Fibroblast of the aortic adventitia (primary cell): ENCODE results near the gene LRMDA. TPM values are rescaled to one million over a fixed set of nuclear protein-coding genes. Genes with fewer than 3 reads are reported as not detected.

Experiments used
- DNase-seq: peaks from one replicate; pipeline ENCODE4 v3.0.0-alpha.2; 2010; ENCODE audit warnings: low read depth
- H3K4me3 ChIP-seq: 2 replicates; pipeline ENCODE4 v1.5.1; 2011; ENCODE audit warnings: low read depth, mild to moderate bottlenecking, control low read depth, low read length, moderate library complexity
- total RNA-seq: library from RNA; depleted of rRNA; stranded (reverse); fragments of >200 nt; gene quantifications from 2 replicates; pipeline ENCODE4 v1.2.3, GENCODE V29; 2012; ENCODE audit warnings: low replicate concordance
- TF ChIP-seq, protein P1 (sequence below): IDR thresholded peaks from 2 replicates; pipeline ENCODE4 v1.5.1; 2011; ENCODE audit warnings: mild to moderate bottlenecking, low read length, control low read depth, inconsistent platforms; ENCODE audit not compliant: insufficient read depth

The LRMDA gene
- total RNA-seq, 1 donor, result 6.3 TPM

DNA sequence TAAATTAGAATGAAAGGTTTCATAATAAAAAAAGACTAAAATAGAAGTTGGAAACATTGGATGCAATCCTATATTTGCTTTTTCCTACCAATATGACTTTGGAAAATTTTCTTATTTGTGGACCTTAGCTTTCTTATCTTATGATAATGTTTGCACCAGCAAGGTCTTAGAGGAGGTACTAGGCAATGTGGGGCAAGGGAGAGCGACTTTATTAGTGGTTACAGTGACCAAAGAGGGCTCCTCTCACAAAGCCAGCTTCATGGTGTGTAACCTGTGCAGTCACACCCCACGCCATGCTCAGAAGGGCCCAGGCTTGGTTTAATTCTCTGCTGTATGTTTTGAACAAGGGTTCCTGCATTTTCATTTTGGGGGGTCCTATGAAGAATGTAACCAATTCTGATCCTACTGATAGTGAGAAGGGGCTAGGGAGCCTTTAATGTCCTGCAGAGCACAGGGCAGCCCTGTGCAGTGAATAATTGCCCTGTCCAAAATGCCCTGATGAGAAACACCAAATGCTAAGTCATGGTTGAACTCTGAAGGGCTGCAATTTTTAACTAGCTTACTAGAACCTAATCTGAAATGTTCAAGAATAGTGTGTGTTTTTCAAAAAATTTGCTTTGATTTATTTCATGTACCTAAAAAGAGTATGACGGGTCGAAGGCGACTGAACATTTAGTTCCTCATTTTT, 1047.8 kb downstream of the LRMDA start:
- TF ChIP-seq, protein P1, sequence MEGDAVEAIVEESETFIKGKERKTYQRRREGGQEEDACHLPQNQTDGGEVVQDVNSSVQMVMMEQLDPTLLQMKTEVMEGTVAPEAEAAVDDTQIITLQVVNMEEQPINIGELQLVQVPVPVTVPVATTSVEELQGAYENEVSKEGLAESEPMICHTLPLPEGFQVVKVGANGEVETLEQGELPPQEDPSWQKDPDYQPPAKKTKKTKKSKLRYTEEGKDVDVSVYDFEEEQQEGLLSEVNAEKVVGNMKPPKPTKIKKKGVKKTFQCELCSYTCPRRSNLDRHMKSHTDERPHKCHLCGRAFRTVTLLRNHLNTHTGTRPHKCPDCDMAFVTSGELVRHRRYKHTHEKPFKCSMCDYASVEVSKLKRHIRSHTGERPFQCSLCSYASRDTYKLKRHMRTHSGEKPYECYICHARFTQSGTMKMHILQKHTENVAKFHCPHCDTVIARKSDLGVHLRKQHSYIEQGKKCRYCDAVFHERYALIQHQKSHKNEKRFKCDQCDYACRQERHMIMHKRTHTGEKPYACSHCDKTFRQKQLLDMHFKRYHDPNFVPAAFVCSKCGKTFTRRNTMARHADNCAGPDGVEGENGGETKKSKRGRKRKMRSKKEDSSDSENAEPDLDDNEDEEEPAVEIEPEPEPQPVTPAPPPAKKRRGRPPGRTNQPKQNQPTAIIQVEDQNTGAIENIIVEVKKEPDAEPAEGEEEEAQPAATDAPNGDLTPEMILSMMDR, result no peak
- no peak for DNase-seq
- no peak overlapping the region for H3K4me3 ChIP-seq

DNA sequence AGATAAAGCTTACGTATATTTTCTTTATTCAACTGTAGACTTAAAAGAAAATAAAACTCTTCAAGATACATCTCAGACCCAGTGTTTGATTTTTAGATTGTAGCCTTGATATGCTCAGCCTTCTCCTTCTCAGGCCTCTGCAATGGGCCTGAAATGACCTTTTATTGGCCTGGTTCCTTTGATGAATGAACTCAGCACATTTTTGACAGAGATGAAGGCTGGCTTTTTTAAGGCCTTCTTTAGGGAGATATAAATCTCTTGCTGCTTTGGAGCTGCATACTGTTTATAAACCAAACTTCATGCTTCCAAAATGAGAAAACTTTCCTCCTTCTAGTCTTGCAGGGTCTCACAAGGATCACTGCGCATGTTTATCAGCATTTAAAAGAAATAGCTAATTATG, 1049.8 kb downstream of the LRMDA start:
- H3K4me3 ChIP-seq, result no peak overlapping the region
- no peak for DNase-seq
- TF ChIP-seq, protein P1, result no peak

DNA sequence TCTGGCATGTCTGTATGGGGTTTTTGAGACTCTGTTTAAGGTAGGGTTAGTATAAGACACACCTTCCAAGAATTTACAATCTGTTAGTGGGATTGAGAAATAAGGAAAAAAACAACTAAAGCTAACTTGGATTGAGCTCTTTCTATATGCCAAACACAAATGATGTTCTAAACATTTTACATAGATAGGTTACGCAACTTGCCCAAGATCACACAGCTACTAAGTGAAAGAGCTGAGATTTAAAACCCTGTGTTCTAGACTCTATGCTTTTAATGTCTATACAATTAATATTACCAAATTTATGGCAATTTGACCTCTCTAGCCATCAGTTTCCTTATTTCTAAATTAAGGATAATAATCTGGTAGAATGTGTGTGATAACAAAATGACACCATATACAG, 1056.2 kb downstream of the LRMDA start:
- TF ChIP-seq, protein P1, result no peak
- H3K4me3 ChIP-seq, result no peak overlapping the region
- DNase-seq, result no peak

DNA sequence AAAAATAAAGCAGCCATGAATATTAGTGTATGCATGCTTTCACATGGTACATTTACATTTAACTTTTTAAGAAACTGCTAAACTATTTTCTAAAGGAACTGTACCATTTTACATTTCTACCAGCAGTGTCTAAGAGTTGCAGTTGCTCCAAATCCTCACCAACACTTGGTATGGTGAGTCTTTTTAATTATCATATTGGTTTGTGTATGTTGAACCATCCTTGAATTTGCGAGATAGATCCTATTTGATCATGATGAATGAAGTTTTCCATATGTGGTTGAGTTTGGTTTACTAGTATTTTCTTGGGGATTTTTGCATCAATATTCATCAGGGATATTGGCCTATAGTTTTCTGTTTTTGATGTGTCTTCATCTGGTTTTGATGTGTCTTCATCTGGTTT, 1057.2 kb downstream of the LRMDA start:
- TF ChIP-seq, protein P1, result no peak
- no peak for DNase-seq
- H3K4me3 ChIP-seq, result no peak overlapping the region

DNA sequence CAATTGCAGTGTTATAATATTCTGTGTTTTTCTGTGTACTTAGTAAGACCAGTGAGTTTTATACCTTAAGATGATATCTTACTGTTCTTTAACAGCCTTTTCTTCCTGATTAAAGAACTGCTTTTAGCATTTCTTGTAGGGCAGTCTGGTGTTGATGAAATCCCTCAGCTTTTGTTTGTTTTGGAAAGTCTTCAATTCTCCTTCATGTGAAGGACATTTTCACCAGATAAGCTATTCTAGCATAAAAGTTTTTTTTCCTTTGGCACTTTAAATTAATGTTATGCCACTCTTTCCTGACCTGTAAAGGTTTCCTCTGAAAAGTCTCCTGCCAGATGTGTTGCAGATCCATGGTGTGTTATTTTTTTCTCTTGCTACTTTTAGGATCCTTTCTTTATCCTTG, 1059.8 kb downstream of the LRMDA start:
- TF ChIP-seq, protein P1, result no peak

DNA sequence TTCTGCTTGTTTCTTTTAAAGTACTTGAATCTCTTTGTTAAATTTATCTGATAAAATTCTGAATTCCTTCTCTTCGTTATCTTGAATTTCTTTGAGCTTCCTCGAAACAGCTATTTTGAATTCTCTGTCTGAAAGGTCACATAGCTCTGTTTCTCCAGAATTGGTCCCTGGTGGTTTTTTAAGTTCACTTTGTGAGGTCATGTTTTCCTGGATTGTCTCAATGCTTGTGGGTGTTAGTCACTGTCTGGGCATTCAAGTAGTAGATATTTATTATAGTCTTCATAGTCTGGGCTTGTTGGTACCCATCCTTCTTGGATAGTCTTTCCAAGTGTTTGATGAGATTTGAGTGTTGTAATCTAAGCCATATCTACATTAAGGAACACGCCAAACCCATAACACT, 1060.6 kb downstream of the LRMDA start:
- H3K4me3 ChIP-seq, result no peak overlapping the region
- peak; percentile 98 for DNase-seq
- TF ChIP-seq, protein P1, result no peak

More for the DNA sequence above, 1059.8 kb downstream of the LRMDA start:
- DNase-seq, result peak; percentile 81
- H3K4me3 ChIP-seq, result no peak overlapping the region
